Neuronal stem cell (in vitro differentiated cells): ENCODE data around the gene TOMM22.

Source experiments
- DNase-seq: peaks from one replicate; pipeline ENCODE4 v3.0.0-alpha.2; 2013; ENCODE audit warnings: low spot score
- H2AFZ ChIP-seq: one replicate; pipeline ENCODE4 v1.6.1; 2013; ENCODE audit warnings: mild to moderate bottlenecking, low read length, inconsistent platforms
- H2AK5ac ChIP-seq: 2 replicates; pipeline ENCODE4 v1.6.1; 2013; ENCODE audit warnings: low read depth, mild to moderate bottlenecking, inconsistent platforms, low read length, moderate library complexity, mixed read lengths
- H2BK120ac ChIP-seq: 2 replicates; pipeline ENCODE4 v1.6.1; 2013; ENCODE audit warnings: low read depth, mild to moderate bottlenecking, inconsistent platforms, low read length, moderate library complexity, mixed read lengths
- H2BK12ac ChIP-seq: one replicate; pipeline ENCODE4 v1.6.1; 2013; ENCODE audit warnings: low read length, inconsistent platforms
- H2BK15ac ChIP-seq: 2 replicates; pipeline ENCODE4 v1.6.1; 2013; ENCODE audit warnings: mild to moderate bottlenecking, low read length, inconsistent platforms, mixed read lengths
- H2BK5ac ChIP-seq: one replicate; pipeline ENCODE4 v1.6.1; 2013; ENCODE audit warnings: inconsistent platforms, mild to moderate bottlenecking, low read length, moderate library complexity
- H3K14ac ChIP-seq: one replicate; pipeline ENCODE4 v1.6.1; 2013; ENCODE audit warnings: low read length, inconsistent platforms
- H3K18ac ChIP-seq: 2 replicates; pipeline ENCODE4 v1.6.1; 2013; ENCODE audit warnings: low read length, inconsistent platforms
- H3K23ac ChIP-seq: 2 replicates; pipeline ENCODE4 v1.6.1; 2013; ENCODE audit warnings: low read depth, mild to moderate bottlenecking, mixed read lengths, low read length, inconsistent platforms; ENCODE audit not compliant: poor library complexity
- H3K27ac ChIP-seq: replicated peaks from 3 replicates; pipeline ENCODE4 v1.5.1; 2013; ENCODE audit warnings: low read length, inconsistent platforms
- H3K27me3 ChIP-seq, 3 experiments: 2 replicates each; pipeline ENCODE4 v1.6.1; 2013; ENCODE audit warnings: low read length in 3 of 3, mild to moderate bottlenecking in 2 of 3, inconsistent platforms in 1 of 3, low read depth in 1 of 3, mixed read lengths in 1 of 3, moderate library complexity in 1 of 3; ENCODE audit not compliant: control insufficient read depth in 3 of 3, insufficient read depth in 3 of 3
- H3K36me3 ChIP-seq, 2 donors: replicated peaks in 1 of 2; 2 replicates each; pipeline ENCODE4 v1.6.1; 2013; ENCODE audit warnings: low read length in 2 of 2; ENCODE audit not compliant: control insufficient read depth in 2 of 2, insufficient read depth in 2 of 2
- H3K4ac ChIP-seq: 2 replicates; pipeline ENCODE4 v1.6.1; 2013; ENCODE audit warnings: inconsistent platforms, mild to moderate bottlenecking, low read length, moderate library complexity
- H3K4me1 ChIP-seq, 2 donors: 1 replicate in 1 of 2; 2 replicates in 1 of 2; pipeline ENCODE4 v1.6.1; 2013; ENCODE audit warnings: low read length in 2 of 2, low read depth in 1 of 2; ENCODE audit not compliant: control insufficient read depth in 2 of 2, insufficient read depth in 1 of 2
- H3K4me2 ChIP-seq: one replicate; pipeline ENCODE4 v1.6.1; 2013; ENCODE audit warnings: mild to moderate bottlenecking, low read length, inconsistent platforms; ENCODE audit not compliant: insufficient read depth, poor library complexity, severe bottlenecking
- H3K4me3 ChIP-seq, 2 donors: 2 replicates each; pipeline ENCODE4 v1.5.1; 2013; ENCODE audit warnings: low read length in 2 of 2, mild to moderate bottlenecking in 2 of 2, inconsistent platforms in 1 of 2, moderate library complexity in 1 of 2
- H3K79me1 ChIP-seq: one replicate; pipeline ENCODE4 v1.6.1; 2013; ENCODE audit warnings: low read depth, mild to moderate bottlenecking, inconsistent platforms, low read length, moderate library complexity
- H3K9ac ChIP-seq: one replicate; pipeline ENCODE4 v1.6.1; 2013; ENCODE audit warnings: mild to moderate bottlenecking, low read depth, low read length, inconsistent platforms; ENCODE audit not compliant: poor library complexity
- H3K9me3 ChIP-seq, 2 donors: replicated peaks in 1 of 2; 2 replicates each; pipeline versions ENCODE3 to v1.6.1; 2013; ENCODE audit warnings: low read length in 2 of 2, mild to moderate bottlenecking in 2 of 2, inconsistent platforms in 1 of 2, low read depth in 1 of 2, mixed read lengths in 1 of 2, moderate library complexity in 1 of 2; ENCODE audit not compliant: control insufficient read depth in 2 of 2, insufficient read depth in 1 of 2
- H4K8ac ChIP-seq: one replicate; pipeline ENCODE4 v1.6.1; 2013; ENCODE audit warnings: low read depth, mild to moderate bottlenecking, inconsistent platforms, low read length, moderate library complexity
- H4K91ac ChIP-seq: one replicate; pipeline ENCODE4 v1.6.1; 2013; ENCODE audit warnings: low read length, low read depth, mild to moderate bottlenecking, inconsistent platforms; ENCODE audit not compliant: poor library complexity
- WGBS, 2 donors: extraction: QIAGEN DNeasy Blood & Tissue Kit; methylation state at CpG; one replicate each; pipeline ENCODE4 v1.1.7; 2013; ENCODE audit warnings: missing lambda C conversion rate in 2 of 2, mixed read lengths in 1 of 2; ENCODE audit not compliant: insufficient read length in 2 of 2, insufficient replicate concordance in 1 of 2; ENCODE audit errors: extremely low coverage in 2 of 2; 5-methylcytosine and 5-hydroxymethylcytosine counted together

The TOMM22 gene

GRCh38 chr22:38730411-38730871 lies 48.7 kb downstream of the TOMM22 start:
- H3K27ac ChIP-seq = no peak overlapping the region

GRCh38 chr22:38731703-38732161 lies 50.0 kb downstream of the TOMM22 start:
- Histone ChIP-seq H3K18ac (no peak overlapping the region), H3K14ac (no peak overlapping the region), H3K4me1 (no peaks in the 10 kb centered on the region), H3K4ac (no peak overlapping the region), H2BK120ac (peak overlapping the region; percentile 53), H2AFZ (no peak overlapping the region), H3K79me1 (peaks cover 3% of the 10 kb centered on the region), H2AK5ac (no peak overlapping the region), H3K9ac (no peak overlapping the region), H3K23ac (no peak overlapping the region), H3K27ac (no peak overlapping the region), H2BK5ac (no peak overlapping the region), H3K9me3 (no peaks in the 10 kb centered on the region), H4K91ac (no peak overlapping the region), H2BK15ac (no peak overlapping the region), H2BK12ac (no peak overlapping the region), H3K4me2 (no peak overlapping the region), H3K4me3 (no peak overlapping the region), H3K27me3 (no peaks in the 10 kb centered on the region), H4K8ac (no peak overlapping the region), H3K36me3 (peaks cover 70 to 100% of the 10 kb centered on the region in 2 donors)
- no peak for DNase-seq
- no CpG with 5 or more reads among the region's 6 CpGs for WGBS, 2 donors

More at GRCh38 chr22:38730411-38730871, 48.7 kb downstream of the TOMM22 start:
- H2BK15ac ChIP-seq = no peak overlapping the region
- no peak overlapping the region for H2BK120ac ChIP-seq
- no peak overlapping the region for H2AK5ac ChIP-seq
- no peaks in the 10 kb centered on the region for H3K27me3 ChIP-seq
- H3K79me1 ChIP-seq = peaks cover 6% of the 10 kb centered on the region
- no peak overlapping the region for H3K4me3 ChIP-seq
- no peak overlapping the region for H3K14ac ChIP-seq
- no peak overlapping the region for H4K8ac ChIP-seq
- no peak overlapping the region for H4K91ac ChIP-seq
- peaks cover 72 to 100% of the 10 kb centered on the region in 2 donors for H3K36me3 ChIP-seq
- H3K9me3 ChIP-seq = no peaks in the 10 kb centered on the region
- no peak overlapping the region for H3K4me2 ChIP-seq
- H3K4ac ChIP-seq = no peak overlapping the region
- no peak for DNase-seq
- no peak overlapping the region for H2BK12ac ChIP-seq
- H3K9ac ChIP-seq = peak overlapping the region; percentile 50
- no CpG with 5 or more reads among the region's 13 CpGs for WGBS, 2 donors
- H3K4me1 ChIP-seq = no peaks in the 10 kb centered on the region
- no peak overlapping the region for H2BK5ac ChIP-seq
- no peak overlapping the region for H2AFZ ChIP-seq
- peak overlapping the region; percentile 20 for H3K23ac ChIP-seq
- no peak overlapping the region for H3K18ac ChIP-seq

- H4K91ac ChIP-seq = no peak overlapping the region
- H3K14ac ChIP-seq = no peak overlapping the region
- no peaks in the 10 kb centered on the region for H3K9me3 ChIP-seq
- no peaks in the 10 kb centered on the region for H3K4me1 ChIP-seq
- no peak overlapping the region for H2AFZ ChIP-seq
- H2BK120ac ChIP-seq = peak overlapping the region; percentile 53
- no peak overlapping the region for H4K8ac ChIP-seq
- H2BK15ac ChIP-seq = no peak overlapping the region
- no peak overlapping the region for H3K4me2 ChIP-seq
- no peak overlapping the region for H2AK5ac ChIP-seq
- no peak overlapping the region for H3K18ac ChIP-seq
- H3K9ac ChIP-seq = no peak overlapping the region
- H3K36me3 ChIP-seq = peaks cover 67 to 100% of the 10 kb centered on the region in 2 donors
- no peaks in the 10 kb centered on the region for H3K27me3 ChIP-seq
- no peak overlapping the region for H3K27ac ChIP-seq
- H2BK12ac ChIP-seq = no peak overlapping the region
- no peak overlapping the region for H3K4ac ChIP-seq
- no peak overlapping the region for H3K4me3 ChIP-seq
- WGBS, 2 donors = no CpG with 5 or more reads among the region's 13 CpGs
- no peak overlapping the region for H2BK5ac ChIP-seq
- no peak for DNase-seq
- no peak overlapping the region for H3K23ac ChIP-seq
- H3K79me1 ChIP-seq = peaks cover 3% of the 10 kb centered on the region
Observed at GRCh38 chr22:38732251-38732815, 50.6 kb downstream of the TOMM22 start.

- Histone ChIP-seq H3K4me1 (no peaks in the 10 kb centered on the region), H2BK15ac (no peak overlapping the region), H2AK5ac (peak overlapping the region; percentile 47), H2BK120ac (no peak overlapping the region), H3K23ac (no peak overlapping the region), H2AFZ (no peak overlapping the region), H3K9me3 (no peaks in the 10 kb centered on the region), H3K4ac (no peak overlapping the region), H4K91ac (no peak overlapping the region), H3K79me1 (no peaks in the 10 kb centered on the region), H2BK5ac (peak overlapping the region; percentile 4), H3K27ac (no peak overlapping the region), H4K8ac (no peak overlapping the region), H3K9ac (no peak overlapping the region), H3K18ac (peak overlapping the region; percentile 19), H3K27me3 (no peaks in the 10 kb centered on the region), H3K4me2 (no peak overlapping the region), H2BK12ac (no peak overlapping the region), H3K4me3 (no peak overlapping the region), H3K14ac (no peak overlapping the region), H3K36me3 (peaks cover 63 to 100% of the 10 kb centered on the region in 2 donors)
- DNase-seq = no peak
- no CpG with 5 or more reads among the region's 4 CpGs for WGBS, 2 donors
Observed at GRCh38 chr22:38733329-38733723, 51.6 kb downstream of the TOMM22 start.
